ENCODE results near the gene FLT3LG.
A peak's percentile ranks its signal among the peaks of the same experiment; 100 is the strongest.

FLT3LG gene

DNA sequence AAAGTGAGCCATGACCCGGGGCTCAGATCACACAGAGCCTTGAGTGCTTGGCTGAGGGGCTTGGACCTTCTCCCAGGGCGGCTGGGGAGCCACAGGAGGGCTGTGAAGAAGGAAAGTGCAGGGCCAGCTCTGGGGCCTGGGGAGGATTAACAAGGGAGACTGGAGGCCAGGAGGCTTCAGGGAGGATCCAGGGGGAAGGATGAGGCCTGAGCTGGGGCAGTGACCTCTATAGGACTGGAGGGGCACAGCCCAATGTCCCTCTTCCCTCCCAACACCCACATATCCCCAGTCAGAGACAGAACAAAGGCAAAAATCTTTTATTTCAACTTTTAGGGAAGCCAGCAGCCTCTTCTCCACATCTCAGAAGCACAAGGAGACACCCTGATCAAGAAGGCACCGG, 28.0 kb upstream of the FLT3LG start:
- ChIA-PET POLR2A (interaction anchor here (1.1 kb wide), 1 partner anchor 56 kb away, joined by 3 read pairs; no protein-coding TSS in a partner anchor), CTCF (no interaction called here)
- no peak for DNase-seq (ENCODE audit: extremely low spot score)
- no peak for TF ChIP-seq SUZ12 (IDR thresholded peaks at IDR 0.05)
- TF ChIP-seq LEF1 (IDR thresholded peaks at IDR 0.05; ENCODE audit: borderline replicate concordance), result no peak
- TF ChIP-seq ZNF384 (IDR thresholded peaks at IDR 0.05), result no peak
- no peak for TF ChIP-seq ARNT (IDR thresholded peaks at IDR 0.05)
- TF ChIP-seq L3MBTL2 (conservative IDR thresholded peaks at IDR 0.05), result no peak
- no peak for TF ChIP-seq FOXM1 (IDR thresholded peaks at IDR 0.05; ENCODE audit: borderline replicate concordance)
- TF ChIP-seq FOXK2 (IDR thresholded peaks at IDR 0.05), result no peak
- no peak for TF ChIP-seq NFRKB (IDR thresholded peaks at IDR 0.05)
- no peak for TF ChIP-seq CTBP1 (IDR thresholded peaks at IDR 0.05; ENCODE audit: borderline replicate concordance)
- no peak for TF ChIP-seq SP1 (IDR thresholded peaks at IDR 0.05)
- TF ChIP-seq, protein P1, sequence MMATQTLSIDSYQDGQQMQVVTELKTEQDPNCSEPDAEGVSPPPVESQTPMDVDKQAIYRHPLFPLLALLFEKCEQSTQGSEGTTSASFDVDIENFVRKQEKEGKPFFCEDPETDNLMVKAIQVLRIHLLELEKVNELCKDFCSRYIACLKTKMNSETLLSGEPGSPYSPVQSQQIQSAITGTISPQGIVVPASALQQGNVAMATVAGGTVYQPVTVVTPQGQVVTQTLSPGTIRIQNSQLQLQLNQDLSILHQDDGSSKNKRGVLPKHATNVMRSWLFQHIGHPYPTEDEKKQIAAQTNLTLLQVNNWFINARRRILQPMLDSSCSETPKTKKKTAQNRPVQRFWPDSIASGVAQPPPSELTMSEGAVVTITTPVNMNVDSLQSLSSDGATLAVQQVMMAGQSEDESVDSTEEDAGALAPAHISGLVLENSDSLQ (IDR thresholded peaks at IDR 0.05), result no peak

DNA sequence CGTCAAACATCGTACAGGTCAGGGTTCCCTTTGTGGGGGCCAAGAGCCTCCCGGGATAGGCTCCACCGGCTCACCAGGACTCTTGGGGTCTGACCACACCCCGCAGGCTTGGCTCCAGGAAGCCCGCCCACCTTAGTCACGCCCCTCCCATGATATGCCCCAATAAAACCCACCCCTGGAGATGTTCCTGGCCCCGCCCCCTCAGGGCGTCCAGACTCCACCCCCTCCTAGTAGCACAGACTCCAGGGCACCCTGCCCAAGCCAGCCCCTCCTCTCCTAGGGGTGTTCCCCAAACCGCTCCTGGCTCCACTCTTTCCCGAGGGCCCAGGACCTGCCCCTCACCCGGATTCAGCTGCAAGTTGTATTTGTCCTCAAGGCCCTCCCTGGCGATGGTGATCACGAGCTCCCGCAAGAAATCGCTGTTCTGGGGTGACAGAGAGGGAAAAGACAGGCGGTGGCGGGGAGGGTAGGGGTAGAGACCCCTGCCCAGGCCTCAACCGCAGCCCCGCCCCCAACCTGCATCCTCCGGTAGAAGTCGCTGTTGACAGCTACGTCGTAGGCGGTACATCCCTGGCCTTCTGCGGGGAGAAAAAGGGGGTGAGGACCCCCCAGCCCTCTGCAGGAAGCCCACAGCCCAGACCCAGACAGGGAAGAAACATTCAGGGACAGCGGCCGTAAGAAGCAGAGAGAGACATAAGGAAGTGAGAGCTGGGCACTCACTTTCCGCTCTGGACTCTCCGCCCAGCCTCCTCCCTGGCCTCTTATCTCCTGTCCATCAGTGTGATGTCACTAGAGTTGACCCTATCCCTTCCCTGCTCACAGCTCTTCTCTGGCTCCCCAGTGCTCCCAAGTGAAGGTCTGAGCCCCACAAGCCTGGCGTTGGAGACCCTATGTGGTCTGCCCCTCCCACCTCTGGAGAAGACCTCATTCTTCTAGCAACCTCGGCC, 26.3 kb upstream of the FLT3LG start:
- no peak for TF ChIP-seq ZNF384 (IDR thresholded peaks at IDR 0.05)
- TF ChIP-seq HDGF (IDR thresholded peaks at IDR 0.05; ENCODE audit: borderline replicate concordance), result no peak
- no peak for TF ChIP-seq CTBP1 (IDR thresholded peaks at IDR 0.05; ENCODE audit: borderline replicate concordance)
- TF ChIP-seq FOXK2 (IDR thresholded peaks at IDR 0.05), result no peak
- TF ChIP-seq, protein P1 (IDR thresholded peaks at IDR 0.05), result no peak
- POLR2A ChIA-PET, result interaction anchor here (1.1 to 1.5 kb wide), 3 partner anchors 25 to 58 kb away, joined by 3 to 4 read pairs (median 4); no protein-coding TSS in a partner anchor
- CTCF ChIA-PET, result interaction anchor here (0.6 to 1.0 kb wide), 2 partner anchors 56 to 123 kb away, joined by 3 read pairs; no protein-coding TSS in a partner anchor
- no peak for DNase-seq (ENCODE audit: extremely low spot score)

DNA sequence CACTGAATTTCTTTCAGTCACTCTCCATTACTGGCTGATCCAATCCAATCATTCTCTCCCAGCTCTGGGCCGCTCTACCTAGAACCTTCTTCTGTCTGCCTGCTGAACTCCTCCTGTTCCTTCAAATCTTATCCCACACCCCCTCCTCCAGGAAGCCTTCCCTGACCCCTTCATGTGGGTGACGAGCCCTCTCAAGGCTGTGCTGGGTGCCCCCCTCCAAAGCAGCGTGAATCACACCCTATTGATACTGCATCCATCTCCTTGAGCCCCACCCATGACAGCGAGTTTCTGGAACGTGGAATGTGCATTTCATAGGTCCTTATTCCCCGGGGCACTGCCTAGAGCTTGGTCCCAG, 25.6 kb upstream of the FLT3LG start:
- ChIA-PET POLR2A (interaction anchor here (1.2 to 1.5 kb wide), 2 partner anchors 24 to 45 kb away, joined by 4 read pairs; no protein-coding TSS in a partner anchor), CTCF (no interaction called here)
- DNase-seq (ENCODE audit: extremely low spot score), result no peak
- TF ChIP-seq FOXA1 (IDR thresholded peaks at IDR 0.05), result no peak
- no peak for TF ChIP-seq ZNF384 (IDR thresholded peaks at IDR 0.05)
- no peak for TF ChIP-seq L3MBTL2 (conservative IDR thresholded peaks at IDR 0.05)

DNA sequence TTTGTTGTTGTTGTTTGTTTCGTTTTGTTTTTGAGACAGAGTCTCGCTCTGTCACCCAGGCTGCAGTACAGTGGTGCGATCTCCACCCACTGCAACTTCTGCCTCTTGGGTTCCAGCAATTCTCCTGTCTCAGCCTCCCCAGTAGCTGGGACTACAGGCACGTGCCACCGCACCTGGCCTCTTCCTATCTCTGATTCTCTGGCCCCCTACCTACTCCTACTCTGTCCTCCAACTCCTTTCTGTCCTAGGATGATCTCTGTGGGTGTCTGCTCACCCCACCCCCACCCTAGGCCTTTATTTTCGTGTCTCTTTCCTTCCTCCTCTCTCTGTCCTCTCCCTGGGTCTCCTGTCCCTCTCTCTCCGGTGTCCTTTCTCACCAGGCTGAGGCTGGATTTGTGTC, 23.6 kb upstream of the FLT3LG start:
- TF ChIP-seq SP1 (IDR thresholded peaks at IDR 0.05) (no peak), FOXM1 (IDR thresholded peaks at IDR 0.05; ENCODE audit: borderline replicate concordance) (no peak), FOXK2 (IDR thresholded peaks at IDR 0.05) (no peak), LEF1 (IDR thresholded peaks at IDR 0.05; ENCODE audit: borderline replicate concordance) (no peak), ZNF384 (IDR thresholded peaks at IDR 0.05) (no peak), L3MBTL2 (conservative IDR thresholded peaks at IDR 0.05) (no peak), SUZ12 (IDR thresholded peaks at IDR 0.05) (no peak), TARDBP (IDR thresholded peaks at IDR 0.05) (no peak), BHLHE40 (IDR thresholded peaks at IDR 0.05; ENCODE audit: borderline replicate concordance) (no peak), HDGF (IDR thresholded peaks at IDR 0.05; ENCODE audit: borderline replicate concordance) (no peak), NFRKB (IDR thresholded peaks at IDR 0.05) (no peak), ARNT (IDR thresholded peaks at IDR 0.05) (no peak), CTBP1 (IDR thresholded peaks at IDR 0.05; ENCODE audit: borderline replicate concordance) (no peak), ELF4 (IDR thresholded peaks at IDR 0.05) (no peak), FOXA1 (IDR thresholded peaks at IDR 0.05) (no peak)
- TF ChIP-seq, protein P1 (IDR thresholded peaks at IDR 0.05), result no peak
- CTCF ChIA-PET, result no interaction called here
- no peak for DNase-seq (ENCODE audit: extremely low spot score)
- POLR2A ChIA-PET, result interaction anchor here (2.1 to 4.7 kb wide), 2 partner anchors 8 to 44 kb away, joined by 20 to 41 read pairs; partner anchors contain the start of genes RPS11 and SLC17A7

DNA sequence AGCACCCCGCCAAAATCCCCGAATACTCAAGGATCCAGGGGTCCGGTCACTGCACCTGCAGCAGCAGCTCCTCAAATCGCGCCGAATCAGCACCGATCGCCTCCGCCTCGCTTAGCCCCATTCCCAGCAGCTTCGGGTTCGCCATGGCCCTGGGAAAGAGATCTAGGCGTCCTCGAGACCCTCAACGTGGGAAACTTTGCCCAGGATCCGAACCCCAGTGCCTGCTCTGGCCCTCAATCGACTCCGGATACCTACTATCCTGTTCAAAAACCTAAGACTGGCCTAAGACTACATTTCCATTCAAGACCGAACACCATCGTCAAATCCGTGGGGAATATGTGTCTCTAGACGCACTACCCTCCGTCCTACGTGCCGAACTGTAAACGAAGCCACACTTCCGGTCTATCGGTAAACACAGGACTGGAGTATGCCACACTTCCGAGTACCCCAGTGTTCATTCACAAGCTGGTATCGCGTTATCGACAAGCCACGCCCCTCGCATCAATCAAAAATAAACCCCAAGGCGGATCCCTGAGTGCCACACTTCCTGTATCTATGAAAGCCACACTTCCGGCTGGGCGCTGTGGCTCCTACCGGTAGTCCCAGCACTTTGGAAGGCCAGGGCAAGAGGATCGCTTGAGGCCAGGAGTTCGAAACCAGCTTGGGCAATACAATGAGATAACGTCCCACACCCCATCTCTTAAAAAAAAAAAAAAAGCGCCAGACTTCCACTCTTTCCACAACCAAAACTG, 22.4 kb upstream of the FLT3LG start, which contains the start of gene PIH1D1:
Gene PIH1D1 (minus strand): TSS at position 385 of the 752 bp plus-strand sequence. CDS start 240 bp downstream, at position 145.
- no peak for TF ChIP-seq CTBP1 (IDR thresholded peaks at IDR 0.05; ENCODE audit: borderline replicate concordance)
- TF ChIP-seq NFRKB (IDR thresholded peaks at IDR 0.05), result no peak
- TF ChIP-seq L3MBTL2 (conservative IDR thresholded peaks at IDR 0.05), result peak; percentile 82
- TF ChIP-seq SP1 (IDR thresholded peaks at IDR 0.05), result no peak
- TF ChIP-seq SUZ12 (IDR thresholded peaks at IDR 0.05), result no peak
- TF ChIP-seq ARNT (IDR thresholded peaks at IDR 0.05), result no peak
- TF ChIP-seq FOXK2 (IDR thresholded peaks at IDR 0.05), result no peak; the same call in 1 of the 2 replicates
- TF ChIP-seq ELF4 (IDR thresholded peaks at IDR 0.05), result peak; percentile 86
- no peak for TF ChIP-seq LEF1 (IDR thresholded peaks at IDR 0.05; ENCODE audit: borderline replicate concordance)
- TF ChIP-seq HDGF (IDR thresholded peaks at IDR 0.05; ENCODE audit: borderline replicate concordance), result no peak
- TF ChIP-seq BHLHE40 (IDR thresholded peaks at IDR 0.05; ENCODE audit: borderline replicate concordance), result no peak
- TF ChIP-seq, protein P1 (IDR thresholded peaks at IDR 0.05), result peak; percentile 98
- POLR2A ChIA-PET, result interaction anchor here (0.5 to 4.7 kb wide), 22 partner anchors 8 to 224 kb away, joined by 3 to 41 read pairs (median 4); partner anchors contain the start of genes FLT3LG, GFY, RPS11 and SLC17A7
- CTCF ChIA-PET, result interaction anchor here (0.6 to 2.3 kb wide), 5 partner anchors 9 to 179 kb away, joined by 3 to 6 read pairs (median 4); no protein-coding TSS in a partner anchor
- peak; percentile 89 for DNase-seq (ENCODE audit: extremely low spot score)

All from HEK293T (cell line).